HepG2 (cell line): ENCODE results near the gene SERPINB11. TPM values are rescaled to one million over a fixed set of nuclear protein-coding genes. Genes with fewer than 3 reads are reported as not detected.

Experiments
- ATAC-seq: fragments of 200-7000 bp; cut with Tn5 transposase; 3 replicates; pipeline ENCODE4 v1.9.1; 2020; ENCODE audit warnings: mild to moderate bottlenecking, moderate library complexity
- BruUV-seq: library from RNA; stranded (reverse); fragments of 400-500 nt; replicated peaks from 2 replicates; lab custom pipeline; 2021; lab: Mats Ljungman, UMichigan
- CTCF ChIA-PET: fragments of 300-600 bp; formaldehyde crosslinking; extraction: SDS; loops from one replicate; lab custom pipeline; 2021; ENCODE audit warnings: low total read pairs, inconsistent platforms, low intra/inter-chr PET ratio; lab: Yijun Ruan, JAX
- POLR2A ChIA-PET: fragments of 350-600 bp; sonication (Branson Sonifier 250); formaldehyde crosslinking; loops from one replicate; lab custom pipeline; 2020; ENCODE audit warnings: antibody characterized with exemption, inconsistent platforms; lab: Yijun Ruan, JAX
- DNase-seq: peaks from one replicate; pipeline ENCODE4 v3.0.0-alpha.2; 2015; ENCODE audit warnings: low spot score
- FAIRE-seq: peaks from 3 replicates; lab custom pipeline; 2011; peaks lifted over from hg19 to GRCh38; lab: Jason Lieb, UNC
- H2AFZ ChIP-seq: one replicate; pipeline ENCODE4 v1.6.1; 2011; ENCODE audit warnings: low read length, inconsistent platforms
- H3K27ac ChIP-seq: fragments of 300-600 bp; 3 replicates; pipeline ENCODE4 v1.8.0; 2011; ENCODE audit warnings: mixed run types, mild to moderate bottlenecking, mixed read lengths, low read length, inconsistent platforms; ENCODE audit not compliant: insufficient read depth; ENCODE audit errors: extremely low read length
- H3K27me3 ChIP-seq, 2 experiments: fragments of 200-600 bp in 1 of 2; 2 replicates in 1 of 2; 3 replicates in 1 of 2; pipeline versions ENCODE4 v1.6.0 to v1.8.0; 2011; ENCODE audit warnings: low read length in 2 of 2, mild to moderate bottlenecking in 2 of 2, moderate library complexity in 2 of 2, inconsistent platforms in 1 of 2; ENCODE audit not compliant: insufficient read depth in 2 of 2, control insufficient read depth in 1 of 2
- H3K36me3 ChIP-seq, 2 experiments: fragments of 200-600 bp in 1 of 2; replicated peaks in 1 of 2; 2 replicates in 1 of 2; 3 replicates in 1 of 2; pipeline versions ENCODE4 v1.5.1 to v1.8.0; 2011; ENCODE audit warnings: low read length in 2 of 2, inconsistent platforms in 1 of 2; ENCODE audit not compliant: insufficient read depth in 2 of 2, control insufficient read depth in 1 of 2
- H3K4me1 ChIP-seq: 2 replicates; pipeline ENCODE4 v1.5.1; 2012; ENCODE audit warnings: low read length, inconsistent platforms; ENCODE audit not compliant: insufficient read depth
- H3K4me2 ChIP-seq: 2 replicates; pipeline ENCODE4 v1.6.0; 2011; ENCODE audit warnings: low read depth, low read length, inconsistent platforms
- H3K4me3 ChIP-seq, 3 experiments: fragments of 200-600 bp in 1 of 3; sonication (generic), shearing (Covaris generic) in 1 of 3; replicated peaks in 1 of 3; 2 replicates each; pipeline ENCODE4 v1.5.1; 2011 to 2016; ENCODE audit warnings: low read length in 3 of 3, inconsistent platforms in 2 of 3, low read depth in 2 of 3, mild to moderate bottlenecking in 2 of 3, control low read depth in 1 of 3, mixed read lengths in 1 of 3; ENCODE audit not compliant: insufficient read depth in 1 of 3
- H3K79me2 ChIP-seq: one replicate; pipeline ENCODE4 v1.6.1; 2011; ENCODE audit warnings: low read length, inconsistent platforms; ENCODE audit not compliant: insufficient read depth
- H3K9ac ChIP-seq: 2 replicates; pipeline ENCODE4 v1.6.0; 2011; ENCODE audit warnings: mild to moderate bottlenecking, low read depth, low read length, inconsistent platforms; ENCODE audit not compliant: insufficient read depth
- H3K9me3 ChIP-seq: 2 replicates; pipeline ENCODE4 v1.5.1; 2012; ENCODE audit warnings: mild to moderate bottlenecking, low read length
- H4K20me1 ChIP-seq: 2 replicates; pipeline ENCODE4 v1.6.0; 2011; ENCODE audit warnings: inconsistent platforms, mild to moderate bottlenecking, low read length, moderate library complexity; ENCODE audit not compliant: insufficient read depth
- E2F1 ChIP-seq: sonication (generic); formaldehyde crosslinking; IDR thresholded peaks from 2 replicates; pipeline ENCODE4 v1.5.0; 2020; ENCODE audit warnings: missing genetic modification reagents
- FOXC1 ChIP-seq: sonication (generic); formaldehyde crosslinking; IDR thresholded peaks from 2 replicates; pipeline ENCODE4 v1.8.0; 2022; ENCODE audit warnings: mild to moderate bottlenecking, missing genetic modification reagents, borderline replicate concordance
- POGZ ChIP-seq: sonication (generic); formaldehyde crosslinking; IDR thresholded peaks from 2 replicates; pipeline ENCODE4 v1.4.0; 2020; ENCODE audit warnings: mild to moderate bottlenecking, missing genetic modification reagents
- RBFOX2 ChIP-seq: fragments of 200-400 bp; formaldehyde crosslinking; IDR thresholded peaks from 2 replicates; pipeline ENCODE4 v1.6.1; 2017; ENCODE audit warnings: low read depth, mild to moderate bottlenecking, low read length
- ZBTB7A ChIP-seq: sonication (generic); formaldehyde crosslinking; IDR thresholded peaks from 2 replicates; pipeline ENCODE4 v1.8.0; 2022; ENCODE audit warnings: mild to moderate bottlenecking, missing genetic modification reagents
- ZNF44 ChIP-seq: sonication (generic); formaldehyde crosslinking; IDR thresholded peaks from 2 replicates; pipeline ENCODE4 v1.5.1; 2020; ENCODE audit warnings: mild to moderate bottlenecking, missing genetic modification reagents
- ZNF704 ChIP-seq: sonication (generic); formaldehyde crosslinking; IDR thresholded peaks from 2 replicates; pipeline ENCODE4 v1.8.1; 2023; ENCODE audit warnings: mild to moderate bottlenecking, inconsistent platforms, moderate library complexity, missing genetic modification reagents, borderline replicate concordance
- WGBS: methylation state at CpG from one replicate; pipeline ENCODE4 v1.1.6; 2017; ENCODE audit warnings: low lambda C conversion rate; 5-methylcytosine and 5-hydroxymethylcytosine counted together
- in situ Hi-C: cut with HindIII; loops from 2 replicates; pipeline ENCODE4 v1.10.0; 2017; ENCODE audit warnings: low pct_unique_long_range_greater_than_20kb; ENCODE audit not compliant: extremely low pct_ligation_motif_present
- intact Hi-C: fragments of 100-400 bp; cut with micrococcal nuclease; formaldehyde crosslinking; loops from one replicate; pipeline ENCODE4 v1.10.0; 2022; ENCODE audit not compliant: unreplicated experiment
- polyA plus RNA-seq, 8 experiments: library from polyadenylated mRNA; depleted of rRNA in 3 of 8; stranded (reverse) in 7 of 8; unstranded in 1 of 8; fragments of >200 nt; fragmentation: Illumina TruSeq in 4 of 8; extraction: Trizol in 4 of 8; gene quantifications; 2 replicates each; pipeline versions ENCODE4 v1.2.1 to v1.2.3, GENCODE V29; 2011 to 2016; ENCODE audit warnings: low read depth in 4 of 8, missing spikeins in 1 of 8, mixed read lengths in 1 of 8; ENCODE audit not compliant: insufficient read depth in 1 of 8
- total RNA-seq, 5 experiments: library from RNA; depleted of rRNA; stranded (reverse); fragments of >200 nt; fragmentation: Illumina TruSeq; extraction: Trizol; gene quantifications; 2 replicates each; pipeline ENCODE4 v1.2.3, GENCODE V29; 2016; ENCODE audit warnings: low read depth in 1 of 5
- TF ChIP-seq, protein P1 (sequence below): sonication (generic); formaldehyde crosslinking; IDR thresholded peaks from 2 replicates; pipeline ENCODE4 v1.5.0; 2020; ENCODE audit warnings: mild to moderate bottlenecking, missing genetic modification reagents

The SERPINB11 gene
- total and polyA plus RNA-seq, 2 of the 13 experiments (the other 11 are each of a cell fraction or from before 2014, with no cell fraction given), result not detected

GRCh38 chr18:63700501-63700900 is 2.3 kb upstream of the SERPINB11 start:
- Histone ChIP-seq H4K20me1 (no peaks in the 10 kb centered on the region), H3K9me3 (no peaks in the 10 kb centered on the region), H3K36me3 (no peaks in the 10 kb centered on the region), H3K4me2 (no peak overlapping the region), H3K79me2 (no peaks in the 10 kb centered on the region), H3K4me1 (no peaks in the 10 kb centered on the region), H3K4me3 (no peak overlapping the region), H3K27ac (no peak overlapping the region), H3K27me3 (no peaks in the 10 kb centered on the region)
- no peak for FAIRE-seq
- no peak for DNase-seq
- WGBS, result 34% methylated on average over 3 of the region's 3 CpGs
- no TSS peak for BruUV-seq
- in situ Hi-C loops, result no loop called here
- POLR2A ChIA-PET, result no interaction called here
- TF ChIP-seq POGZ (CRISPR knock-in tag) (no peak), ZNF44 (CRISPR knock-in tag) (no peak), E2F1 (CRISPR knock-in tag) (no peak), ZNF704 (CRISPR knock-in tag) (no peak), RBFOX2 (no peak), ZBTB7A (CRISPR knock-in tag) (no peak), FOXC1 (CRISPR knock-in tag) (no peak)
- TF ChIP-seq, protein P1, sequence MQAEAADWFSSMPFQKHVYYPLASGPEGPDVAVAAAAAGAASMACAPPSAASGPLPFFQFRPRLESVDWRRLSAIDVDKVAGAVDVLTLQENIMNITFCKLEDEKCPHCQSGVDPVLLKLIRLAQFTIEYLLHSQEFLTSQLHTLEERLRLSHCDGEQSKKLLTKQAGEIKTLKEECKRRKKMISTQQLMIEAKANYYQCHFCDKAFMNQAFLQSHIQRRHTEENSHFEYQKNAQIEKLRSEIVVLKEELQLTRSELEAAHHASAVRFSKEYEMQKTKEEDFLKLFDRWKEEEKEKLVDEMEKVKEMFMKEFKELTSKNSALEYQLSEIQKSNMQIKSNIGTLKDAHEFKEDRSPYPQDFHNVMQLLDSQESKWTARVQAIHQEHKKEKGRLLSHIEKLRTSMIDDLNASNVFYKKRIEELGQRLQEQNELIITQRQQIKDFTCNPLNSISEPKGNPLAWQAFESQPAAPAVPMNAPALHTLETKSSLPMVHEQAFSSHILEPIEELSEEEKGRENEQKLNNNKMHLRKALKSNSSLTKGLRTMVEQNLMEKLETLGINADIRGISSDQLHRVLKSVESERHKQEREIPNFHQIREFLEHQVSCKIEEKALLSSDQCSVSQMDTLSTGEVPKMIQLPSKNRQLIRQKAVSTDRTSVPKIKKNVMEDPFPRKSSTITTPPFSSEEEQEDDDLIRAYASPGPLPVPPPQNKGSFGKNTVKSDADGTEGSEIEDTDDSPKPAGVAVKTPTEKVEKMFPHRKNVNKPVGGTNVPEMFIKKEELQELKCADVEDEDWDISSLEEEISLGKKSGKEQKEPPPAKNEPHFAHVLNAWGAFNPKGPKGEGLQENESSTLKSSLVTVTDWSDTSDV (CRISPR knock-in tag), result no peak
- TF ChIP-seq, all 625 proteins: peak for 0
- no peak overlapping the region for H2AFZ ChIP-seq
- CTCF ChIA-PET, result no interaction called here
- ATAC-seq, result no peak
- no peak overlapping the region for H3K9ac ChIP-seq
- intact Hi-C loops, result no loop called here
